ENCODE results near the gene DYNC1I2. TPM values are rescaled to one million over a fixed set of nuclear protein-coding genes. Genes with fewer than 3 reads are reported as not detected.

Gene DYNC1I2
- total and polyA plus RNA-seq, 2 donors (not counting 1 experiment from before 2014, with no cell fraction given) = 109 to 238 TPM

- Histone ChIP-seq H3K36me3 (ENCODE audit: control insufficient read depth, insufficient read depth, low read length) (no peaks in the 10 kb centered on the region), H3K4me1 (ENCODE audit: control insufficient read depth, extremely low read depth, insufficient read depth, low read length) (no peaks in the 10 kb centered on the region), H3K79me2 (ENCODE audit: control insufficient read depth, insufficient read depth, low read length) (peaks cover 17% of the 10 kb centered on the region), H3K9ac (ENCODE audit: insufficient read depth, low read length) (no peak overlapping the region), H2AFZ (ENCODE audit: low read length) (no peak overlapping the region), H3K4me2 (ENCODE audit: extremely low read depth, insufficient read depth, low read length) (no peak overlapping the region), H3K27ac (ENCODE audit: insufficient read depth, low read length) (no peak overlapping the region), H3K27me3 (ENCODE audit: control insufficient read depth, insufficient read depth, low read length) (no peaks in the 10 kb centered on the region), H4K20me1 (ENCODE audit: control insufficient read depth, extremely low read depth, insufficient read depth, low read length) (no peaks in the 10 kb centered on the region), H3K4me3 (replicated peaks in 1 of 4; ENCODE audit: control extremely low read depth in 1 of 4, insufficient read depth in 1 of 4, low read depth in 3 of 4, low read length in 4 of 4) (no peak overlapping the region), H3K9me3 (ENCODE audit: control insufficient read depth, insufficient read depth, low read depth, low read length) (no peaks in the 10 kb centered on the region)
- DNase-seq (ENCODE audit: low read depth in 2 of 2) = no peak
- TF ChIP-seq CTCF (conservative IDR thresholded peaks at IDR 0.05 in 1 of 2, IDR thresholded peaks at IDR 0.05 in 1 of 2; ENCODE audit: low read depth in 1 of 2, low read length in 2 of 2) (no peak), EZH2 (IDR thresholded peaks at IDR 0.05; ENCODE audit: low read length, missing control alignments) (no peak)
Measured at GRCh38 chr2:171709011-171709685, 21.9 kb downstream of the DYNC1I2 start.

GRCh38 chr2:171711351-171711750 is 24.1 kb downstream of the DYNC1I2 start:
- Histone ChIP-seq H3K27ac (ENCODE audit: insufficient read depth, low read length) (peak overlapping the region; percentile 21), H3K4me2 (ENCODE audit: extremely low read depth, insufficient read depth, low read length) (peak overlapping the region; percentile 44), H3K9me3 (ENCODE audit: control insufficient read depth, insufficient read depth, low read depth, low read length) (no peaks in the 10 kb centered on the region), H3K27me3 (ENCODE audit: control insufficient read depth, insufficient read depth, low read length) (no peaks in the 10 kb centered on the region), H2AFZ (ENCODE audit: low read length) (no peak overlapping the region), H3K4me1 (ENCODE audit: control insufficient read depth, extremely low read depth, insufficient read depth, low read length) (no peaks in the 10 kb centered on the region), H4K20me1 (ENCODE audit: control insufficient read depth, extremely low read depth, insufficient read depth, low read length) (no peaks in the 10 kb centered on the region), H3K36me3 (ENCODE audit: control insufficient read depth, insufficient read depth, low read length) (peaks cover under 1% of the 10 kb centered on the region), H3K4me3 (replicated peaks in 1 of 4; ENCODE audit: control extremely low read depth in 1 of 4, insufficient read depth in 1 of 4, low read depth in 3 of 4, low read length in 4 of 4) (no peak overlapping the region), H3K79me2 (ENCODE audit: control insufficient read depth, insufficient read depth, low read length) (peaks cover 10% of the 10 kb centered on the region), H3K9ac (ENCODE audit: insufficient read depth, low read length) (no peak overlapping the region)
- DNase-seq (ENCODE audit: low read depth in 2 of 2) = peak in 1 of 2 donors; percentile 48
- TF ChIP-seq EZH2 (IDR thresholded peaks at IDR 0.05; ENCODE audit: low read length, missing control alignments) = no peak

GRCh38 chr2:171712051-171712450 is 24.8 kb downstream of the DYNC1I2 start:
- no peak overlapping the region for H3K9ac ChIP-seq (ENCODE audit: insufficient read depth, low read length)
- no peak overlapping the region for H3K4me3 ChIP-seq (replicated peaks in 1 of 4; ENCODE audit: control extremely low read depth in 1 of 4, insufficient read depth in 1 of 4, low read depth in 3 of 4, low read length in 4 of 4)
- H4K20me1 ChIP-seq (ENCODE audit: control insufficient read depth, extremely low read depth, insufficient read depth, low read length) = no peaks in the 10 kb centered on the region
- peak overlapping the region; percentile 28 for H3K4me2 ChIP-seq (ENCODE audit: extremely low read depth, insufficient read depth, low read length)
- H3K79me2 ChIP-seq (ENCODE audit: control insufficient read depth, insufficient read depth, low read length) = peaks cover 8% of the 10 kb centered on the region
- peaks cover 2% of the 10 kb centered on the region for H3K36me3 ChIP-seq (ENCODE audit: control insufficient read depth, insufficient read depth, low read length)
- no peaks in the 10 kb centered on the region for H3K9me3 ChIP-seq (ENCODE audit: control insufficient read depth, insufficient read depth, low read depth, low read length)
- no peaks in the 10 kb centered on the region for H3K4me1 ChIP-seq (ENCODE audit: control insufficient read depth, extremely low read depth, insufficient read depth, low read length)
- H2AFZ ChIP-seq (ENCODE audit: low read length) = no peak overlapping the region
- TF ChIP-seq CTCF (conservative IDR thresholded peaks at IDR 0.05 in 1 of 2, IDR thresholded peaks at IDR 0.05 in 1 of 2; ENCODE audit: low read depth in 1 of 2, low read length in 2 of 2) (no peak), EZH2 (IDR thresholded peaks at IDR 0.05; ENCODE audit: low read length, missing control alignments) (no peak)
- peak; percentile 74 to 86 for DNase-seq (ENCODE audit: low read depth in 2 of 2)
- peak overlapping the region; percentile 21 for H3K27ac ChIP-seq (ENCODE audit: insufficient read depth, low read length)
- no peaks in the 10 kb centered on the region for H3K27me3 ChIP-seq (ENCODE audit: control insufficient read depth, insufficient read depth, low read length)
